Measurements from ENCODE around the gene KRT83. TPM values are rescaled to one million over a fixed set of nuclear protein-coding genes. Genes with fewer than 3 reads are reported as not detected.

KRT83 gene
- total and polyA plus RNA-seq, 8 donors: not detected

- no peaks in the 10 kb centered on the region for H3K4me1 ChIP-seq
- H3K4me3 ChIP-seq: no peak within 1 kb of the TSS
- H3K27me3 ChIP-seq: no peaks in the 10 kb centered on the region
- no peak for TF ChIP-seq CTCF (IDR thresholded peaks at IDR 0.05)
- no peak for FAIRE-seq
- no peaks in the 10 kb centered on the region for H3K36me3 ChIP-seq
- H3K27ac ChIP-seq: no peak within 1 kb of the TSS
- 84% methylated on average over 42 of the region's 42 CpGs for WGBS, 2 donors
- intact Hi-C loops (cut with DNase I): no loop called here
- DNase-seq: no peak
- no peaks in the 10 kb centered on the region for H3K9me3 ChIP-seq
- ATAC-seq: no peak
Observed at GRCh38 chr12:52366738-52367485, 45.7 kb upstream of the KRT83 start, which contains the start of gene KRT85. Gene KRT85, minus strand, starts transcription at chr12:52367481. Its CDS starts 76 bp downstream, at chr12:52367405.

GRCh38 chr12:52364901-52365489 is 43.8 kb upstream of the KRT83 start:
- Histone ChIP-seq H3K27me3 (no peaks in the 10 kb centered on the region), H3K27ac (no peak overlapping the region), H3K9me3 (no peaks in the 10 kb centered on the region), H3K4me1 (no peaks in the 10 kb centered on the region), H3K4me3 (no peak overlapping the region), H3K36me3 (no peaks in the 10 kb centered on the region)
- no peak for TF ChIP-seq CTCF (IDR thresholded peaks at IDR 0.05)
- intact Hi-C loops (cut with DNase I): no loop called here
- ATAC-seq: no peak
- no peak for DNase-seq
- no peak for FAIRE-seq
- 91 to 93% methylated on average over 14 of the region's 14 CpGs for WGBS, 2 donors

GRCh38 chr12:52364061-52364460 is 42.9 kb upstream of the KRT83 start:
- ATAC-seq (no peak), FAIRE-seq (no peak), DNase-seq (no peak)
- Histone ChIP-seq H3K27me3 (no peaks in the 10 kb centered on the region), H3K27ac (no peak overlapping the region), H3K4me1 (no peaks in the 10 kb centered on the region), H3K36me3 (no peaks in the 10 kb centered on the region), H3K4me3 (no peak overlapping the region), H3K9me3 (no peaks in the 10 kb centered on the region)
- WGBS, 2 donors: 84 to 91% methylated on average over 7 of the region's 7 CpGs
- intact Hi-C loops (cut with DNase I): no loop called here
- TF ChIP-seq CTCF (IDR thresholded peaks at IDR 0.05): no peak

DNA sequence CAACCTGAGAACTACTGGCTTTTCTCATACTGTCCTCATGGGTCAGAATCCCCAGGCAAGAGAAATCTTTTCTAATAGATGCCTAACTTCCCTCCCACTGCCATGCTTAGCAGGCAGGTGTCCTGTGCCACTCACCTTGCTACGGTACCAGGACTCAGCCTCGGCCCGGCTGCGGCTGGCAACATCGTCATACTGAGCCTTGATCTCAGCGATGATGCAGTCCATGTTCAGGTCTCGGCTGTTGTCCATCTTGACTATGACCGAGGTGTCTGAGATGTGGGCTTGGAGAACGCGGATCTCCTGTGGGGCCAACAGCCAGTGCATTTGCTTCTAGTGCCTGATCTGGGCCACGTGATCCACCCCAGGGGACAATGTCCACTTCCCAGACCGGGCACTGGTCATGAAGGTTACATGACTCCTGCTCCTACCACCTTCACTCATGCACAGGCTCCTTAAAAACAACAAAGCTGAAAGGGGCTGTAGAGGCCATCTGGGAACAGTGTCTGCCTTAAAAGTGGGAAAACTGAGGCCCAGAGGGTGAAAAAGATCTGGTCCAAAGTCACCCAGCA is 42.0 kb upstream of the KRT83 start:
- Histone ChIP-seq H3K27ac (no peak overlapping the region), H3K4me3 (no peak overlapping the region), H3K9me3 (no peaks in the 10 kb centered on the region), H3K4me1 (no peaks in the 10 kb centered on the region), H3K36me3 (no peaks in the 10 kb centered on the region), H3K27me3 (no peaks in the 10 kb centered on the region)
- intact Hi-C loops (cut with DNase I): no loop called here
- TF ChIP-seq CTCF (IDR thresholded peaks at IDR 0.05): no peak
- FAIRE-seq: no peak
- 93 to 96% methylated on average over 12 of the region's 12 CpGs for WGBS, 2 donors
- no peak for ATAC-seq
- DNase-seq: no peak
